GM12878 (cell line): ENCODE measurements around the gene COL9A1. TPM values are rescaled to one million over a fixed set of nuclear protein-coding genes. Genes with fewer than 3 reads are reported as not detected.

Experiments used
- ATAC-seq: fragments of 200-7000 bp; cut with Tn5 transposase; 3 replicates; pipeline ENCODE4 v1.9.1; 2020; ENCODE audit warnings: mild to moderate bottlenecking, moderate library complexity
- BruUV-seq: library from RNA; stranded (reverse); fragments of 400-500 nt; replicated peaks from 2 replicates; lab custom pipeline; 2021; lab: Mats Ljungman, UMichigan
- CTCF ChIA-PET: fragments of 300-600 bp; sonication (Branson Sonifier 250); formaldehyde crosslinking; extraction: SDS; loops from one replicate; lab custom pipeline; 2021; ENCODE audit warnings: inconsistent platforms; lab: Yijun Ruan, JAX
- POLR2A ChIA-PET: fragments of 350-600 bp; formaldehyde crosslinking; extraction: SDS; loops from one replicate; lab custom pipeline; 2021; ENCODE audit warnings: inconsistent platforms; lab: Charles Lee
- RAD21 ChIA-PET: fragments of 300-600 bp; sonication (Branson Sonifier 250); formaldehyde crosslinking; loops from one replicate; lab custom pipeline; 2023; ENCODE audit warnings: antibody characterized with exemption; ENCODE audit not compliant: unreplicated experiment; lab: Charles Lee
- SMC1A ChIA-PET: fragments of 300-600 bp; sonication (Branson Sonifier 250); formaldehyde crosslinking; loops from one replicate; lab custom pipeline; 2023; ENCODE audit not compliant: unreplicated experiment, uncharacterized antibody; lab: Charles Lee
- DNase-seq: peaks from one replicate; pipeline ENCODE4 v3.0.0-alpha.2; 2011; ENCODE audit warnings: low read depth, low spot score
- FAIRE-seq: peaks from 3 replicates; lab custom pipeline; 2011; peaks lifted over from hg19 to GRCh38; lab: Jason Lieb, UNC
- H2AFZ ChIP-seq: 2 replicates; pipeline ENCODE4 v1.6.0; 2011; ENCODE audit warnings: low read depth, low read length, control low read depth; ENCODE audit not compliant: control insufficient read depth
- H3K27ac ChIP-seq: 2 replicates; pipeline ENCODE4 v1.5.1; 2011; ENCODE audit warnings: control low read depth; ENCODE audit not compliant: control insufficient read depth, insufficient read depth
- H3K27me3 ChIP-seq, 2 experiments: replicated peaks in 1 of 2; 2 replicates each; pipeline versions ENCODE4 v1.6.0 to v1.6.1; 2011; ENCODE audit warnings: low read length in 1 of 2; ENCODE audit not compliant: control insufficient read depth in 2 of 2, insufficient read depth in 2 of 2
- H3K36me3 ChIP-seq, 2 experiments: 2 replicates each; pipeline ENCODE4 v1.5.1; 2011; ENCODE audit warnings: low read length in 1 of 2; ENCODE audit not compliant: control insufficient read depth in 2 of 2, insufficient read depth in 2 of 2
- H3K4me1 ChIP-seq: 2 replicates; pipeline ENCODE4 v1.6.1; 2011; ENCODE audit warnings: mild to moderate bottlenecking, low read length, moderate library complexity, mixed read lengths; ENCODE audit not compliant: control insufficient read depth, insufficient read depth
- H3K4me2 ChIP-seq: 2 replicates; pipeline ENCODE4 v1.6.0; 2011; ENCODE audit warnings: control low read depth; ENCODE audit not compliant: control insufficient read depth, insufficient read depth
- H3K4me3 ChIP-seq: fragments of 200-600 bp; sonication (generic); 2 replicates; pipeline ENCODE4 v1.5.1; 2016
- H3K79me2 ChIP-seq: 2 replicates; pipeline ENCODE4 v1.6.0; 2011; ENCODE audit warnings: low read length; ENCODE audit not compliant: control insufficient read depth, insufficient read depth
- H3K9ac ChIP-seq: 2 replicates; pipeline ENCODE4 v1.8.0; 2011; ENCODE audit warnings: low read length, control low read depth, mixed read lengths; ENCODE audit not compliant: control insufficient read depth, insufficient read depth
- H3K9me3 ChIP-seq: replicated peaks from 3 replicates; pipeline ENCODE4 v1.5.1; 2011; ENCODE audit warnings: mild to moderate bottlenecking, low read length; ENCODE audit not compliant: control insufficient read depth, insufficient read depth
- H4K20me1 ChIP-seq: 2 replicates; pipeline ENCODE4 v1.6.0; 2011; ENCODE audit not compliant: control insufficient read depth, insufficient read depth
- ATF7 ChIP-seq: fragments of 450-650 bp; IDR thresholded peaks from 2 replicates; pipeline ENCODE4 v1.6.1; 2016; ENCODE audit warnings: low read depth, mild to moderate bottlenecking
- BACH1 ChIP-seq: fragments of 450-650 bp; IDR thresholded peaks from 2 replicates; pipeline ENCODE4 v1.6.1; 2017; ENCODE audit warnings: mild to moderate bottlenecking, borderline replicate concordance
- CHD2 ChIP-seq: IDR thresholded peaks from 2 replicates; pipeline ENCODE4 v1.6.1; 2011; ENCODE audit warnings: low read depth, low read length, improper control_type of control experiment, borderline replicate concordance
- ETV6 ChIP-seq, 2 experiments: fragments of 450-650 bp in 1 of 2; IDR thresholded peaks in 1 of 2; conservative IDR thresholded peaks in 1 of 2; 2 replicates each; pipeline ENCODE4 v1.6.1; 2014; ENCODE audit warnings: antibody characterized with exemption in 1 of 2, borderline replicate concordance in 1 of 2, low read depth in 1 of 2, mild to moderate bottlenecking in 1 of 2, moderate library complexity in 1 of 2
- HDGF ChIP-seq: fragments of 450-650 bp; IDR thresholded peaks from 2 replicates; pipeline ENCODE4 v1.6.1; 2016; ENCODE audit warnings: antibody characterized with exemption
- IRF4 ChIP-seq: IDR thresholded peaks from 2 replicates; pipeline ENCODE4 v1.6.1; 2011; ENCODE audit warnings: low read depth, low read length
- KDM1A ChIP-seq: fragments of 200-600 bp; sonication (generic); IDR thresholded peaks from 2 replicates; pipeline ENCODE4 v1.6.1; 2016; ENCODE audit warnings: borderline replicate concordance
- RBBP5 ChIP-seq: fragments of 200-600 bp; sonication (generic); conservative IDR thresholded peaks from 2 replicates; pipeline ENCODE4 v1.6.1; 2016
- RFX5 ChIP-seq: IDR thresholded peaks from 2 replicates; pipeline ENCODE4 v1.6.1; 2011; ENCODE audit warnings: low read depth, low read length, improper control_type of control experiment
- SUPT20H ChIP-seq: IDR thresholded peaks from 2 replicates; pipeline ENCODE4 v1.6.1; 2011; ENCODE audit warnings: low read depth, mild to moderate bottlenecking, low read length, moderate library complexity, borderline replicate concordance; ENCODE audit not compliant: control insufficient read depth
- TCF7 ChIP-seq: IDR thresholded peaks from 2 replicates; pipeline ENCODE4 v1.6.1; 2014; ENCODE audit warnings: antibody characterized with exemption, borderline replicate concordance
- ZNF207 ChIP-seq: fragments of 450-650 bp; IDR thresholded peaks from 2 replicates; pipeline ENCODE4 v1.6.1; 2014; ENCODE audit warnings: antibody characterized with exemption, mild to moderate bottlenecking, borderline replicate concordance
- WGBS: methylation state at CpG from one replicate; pipeline ENCODE4 v1.1.6; 2016; ENCODE audit warnings: low lambda C conversion rate; ENCODE audit not compliant: insufficient replicate concordance, insufficient coverage; ENCODE audit errors: missing lambda C conversion rate; 5-methylcytosine and 5-hydroxymethylcytosine counted together
- in situ Hi-C: fragments of 300-500 bp; cut with MboI; formaldehyde crosslinking; loops from 9 replicates; pipeline ENCODE4 v1.14.3; 2018; ENCODE audit warnings: mixed read lengths
- intact Hi-C: fragments of 100-400 bp; cut with micrococcal nuclease; formaldehyde crosslinking; loops from one replicate; pipeline ENCODE4 v1.14.2; 2022; ENCODE audit not compliant: unreplicated experiment
- polyA plus RNA-seq, 11 experiments: library from polyadenylated mRNA; depleted of rRNA in 4 of 11; unstranded in 6 of 11; stranded (reverse) in 5 of 11; fragments of >200 nt; fragmentation: Nextera tagmentation in 4 of 11; fragmentation: Illumina TruSeq in 1 of 11; extraction: Ambion mirVana in 4 of 11; extraction: Trizol in 1 of 11; gene quantifications; 1 replicate in 1 of 11; 2 replicates in 10 of 11; pipeline versions ENCODE4 v1.2.1 to v1.2.3, GENCODE V29; 2011 to 2016; ENCODE audit warnings: inconsistent platforms in 2 of 11, missing spikeins in 2 of 11, low read depth in 1 of 11
- total RNA-seq, 4 experiments: library from RNA; depleted of rRNA in 3 of 4; stranded (reverse); fragments of >200 nt in 3 of 4; fragmentation: Illumina TruSeq in 1 of 4; extraction: Trizol in 1 of 4; gene quantifications; 2 replicates each; pipeline versions ENCODE4 v1.2.1 to v1.2.3, GENCODE V29; 2013 to 2021
- TF ChIP-seq, protein P1 (sequence below): fragments of 450-650 bp; IDR thresholded peaks from 2 replicates; pipeline ENCODE4 v1.6.1; 2016; ENCODE audit warnings: mild to moderate bottlenecking, moderate library complexity, borderline replicate concordance
- TF ChIP-seq, protein P2 (sequence below): fragments of 450-650 bp; IDR thresholded peaks from 2 replicates; pipeline ENCODE4 v1.6.1; 2017; ENCODE audit warnings: mild to moderate bottlenecking, moderate library complexity

Gene COL9A1
- total and polyA plus RNA-seq, 10 of the 15 experiments (the other 5 are each of a cell fraction or from before 2014, with no cell fraction given): not detected

DNA sequence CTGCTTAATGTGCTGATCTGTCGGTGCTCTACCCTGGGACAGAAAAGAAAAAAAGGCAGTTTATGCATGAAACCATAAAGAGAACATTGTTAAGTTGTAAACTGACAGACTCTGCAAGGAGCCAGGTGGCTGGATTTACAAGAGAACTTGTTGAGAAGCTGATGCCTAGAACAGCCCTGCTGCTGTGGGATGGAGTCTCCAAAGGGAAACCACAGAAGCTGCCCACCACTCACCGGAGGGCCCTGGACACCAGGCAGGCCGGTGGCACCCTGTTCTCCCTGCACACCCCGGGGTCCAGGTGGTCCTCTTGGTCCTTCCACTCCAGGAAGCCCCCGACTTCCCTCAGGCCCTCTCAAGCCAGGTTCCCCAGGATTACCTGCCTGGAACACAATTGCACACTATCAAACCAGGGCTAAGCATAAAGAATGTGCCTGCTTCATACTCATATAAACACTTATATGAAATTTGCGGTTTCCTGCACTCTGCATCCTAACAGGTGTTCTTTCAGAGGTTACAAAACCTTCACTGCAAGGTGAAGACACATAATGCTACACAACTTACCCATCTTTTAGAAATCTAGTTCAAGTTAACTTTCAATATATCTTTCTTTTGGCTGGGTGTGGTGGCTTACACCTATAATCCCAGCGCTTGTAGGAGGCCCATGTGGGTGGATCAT, 68.2 kb downstream of the COL9A1 start (continued):
- no peak for TF ChIP-seq ETV6 (conservative IDR thresholded peaks at IDR 0.05 in 1 of 2, IDR thresholded peaks at IDR 0.05 in 1 of 2; ENCODE audit: borderline replicate concordance in 1 of 2, low read depth in 1 of 2)

DNA sequence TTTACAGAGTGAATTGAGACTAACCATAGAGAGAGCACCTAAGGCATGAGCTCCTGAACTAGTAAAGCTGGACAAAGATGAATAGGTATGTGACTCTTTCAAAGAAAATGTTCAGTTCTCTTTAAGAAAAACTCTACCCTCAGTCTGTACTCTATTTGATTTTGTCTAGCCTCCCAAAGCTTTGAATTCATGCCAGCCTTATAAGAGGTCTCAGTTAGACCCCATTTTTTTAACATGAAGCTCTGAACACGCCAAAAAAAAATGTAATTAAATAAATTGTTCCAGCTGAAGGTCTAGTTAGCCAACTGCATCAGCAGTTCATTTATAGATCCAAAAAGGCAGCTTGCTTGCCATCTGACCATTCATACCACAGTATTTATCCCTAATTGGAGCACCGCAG, 71.6 kb downstream of the COL9A1 start:
- POLR2A ChIA-PET: interaction anchor here (0.6 kb wide), 1 partner anchor 498 kb away, joined by 5 read pairs; no protein-coding TSS in a partner anchor
- no TSS peak for BruUV-seq
- H3K9me3 ChIP-seq: no peaks in the 10 kb centered on the region
- no peak for FAIRE-seq
- no peaks in the 10 kb centered on the region for H3K4me1 ChIP-seq
- no peak overlapping the region for H3K9ac ChIP-seq
- SMC1A ChIA-PET: interaction anchor here (0.6 to 3.1 kb wide), 5 partner anchors 11 to 788 kb away, joined by 3 to 24 read pairs (median 4); no protein-coding TSS in a partner anchor
- H2AFZ ChIP-seq: no peak overlapping the region
- no peaks in the 10 kb centered on the region for H3K36me3 ChIP-seq
- H3K27ac ChIP-seq: no peak overlapping the region
- intact Hi-C loops (no loop called here), in situ Hi-C loops (no loop called here)
- H3K79me2 ChIP-seq: no peaks in the 10 kb centered on the region
- H3K4me3 ChIP-seq: no peak overlapping the region
- RAD21 ChIA-PET: interaction anchor here (3.9 kb wide), 1 partner anchor 11 kb away, joined by 26 read pairs; no protein-coding TSS in a partner anchor
- H4K20me1 ChIP-seq: no peaks in the 10 kb centered on the region
- no peaks in the 10 kb centered on the region; a peak in 1 of 4 replicates for H3K27me3 ChIP-seq
- no peak overlapping the region for H3K4me2 ChIP-seq
- WGBS: 20% methylated on average over 2 of the region's 2 CpGs
- CTCF ChIA-PET: interaction anchor here (0.5 to 5.3 kb wide), 8 partner anchors 11 to 1213 kb away, joined by 3 to 74 read pairs (median 4); no protein-coding TSS in a partner anchor
- DNase-seq: no peak
- ATAC-seq: no peak
- TF ChIP-seq ATF7: no peak
- no peak for TF ChIP-seq CHD2
- TF ChIP-seq, protein P1, sequence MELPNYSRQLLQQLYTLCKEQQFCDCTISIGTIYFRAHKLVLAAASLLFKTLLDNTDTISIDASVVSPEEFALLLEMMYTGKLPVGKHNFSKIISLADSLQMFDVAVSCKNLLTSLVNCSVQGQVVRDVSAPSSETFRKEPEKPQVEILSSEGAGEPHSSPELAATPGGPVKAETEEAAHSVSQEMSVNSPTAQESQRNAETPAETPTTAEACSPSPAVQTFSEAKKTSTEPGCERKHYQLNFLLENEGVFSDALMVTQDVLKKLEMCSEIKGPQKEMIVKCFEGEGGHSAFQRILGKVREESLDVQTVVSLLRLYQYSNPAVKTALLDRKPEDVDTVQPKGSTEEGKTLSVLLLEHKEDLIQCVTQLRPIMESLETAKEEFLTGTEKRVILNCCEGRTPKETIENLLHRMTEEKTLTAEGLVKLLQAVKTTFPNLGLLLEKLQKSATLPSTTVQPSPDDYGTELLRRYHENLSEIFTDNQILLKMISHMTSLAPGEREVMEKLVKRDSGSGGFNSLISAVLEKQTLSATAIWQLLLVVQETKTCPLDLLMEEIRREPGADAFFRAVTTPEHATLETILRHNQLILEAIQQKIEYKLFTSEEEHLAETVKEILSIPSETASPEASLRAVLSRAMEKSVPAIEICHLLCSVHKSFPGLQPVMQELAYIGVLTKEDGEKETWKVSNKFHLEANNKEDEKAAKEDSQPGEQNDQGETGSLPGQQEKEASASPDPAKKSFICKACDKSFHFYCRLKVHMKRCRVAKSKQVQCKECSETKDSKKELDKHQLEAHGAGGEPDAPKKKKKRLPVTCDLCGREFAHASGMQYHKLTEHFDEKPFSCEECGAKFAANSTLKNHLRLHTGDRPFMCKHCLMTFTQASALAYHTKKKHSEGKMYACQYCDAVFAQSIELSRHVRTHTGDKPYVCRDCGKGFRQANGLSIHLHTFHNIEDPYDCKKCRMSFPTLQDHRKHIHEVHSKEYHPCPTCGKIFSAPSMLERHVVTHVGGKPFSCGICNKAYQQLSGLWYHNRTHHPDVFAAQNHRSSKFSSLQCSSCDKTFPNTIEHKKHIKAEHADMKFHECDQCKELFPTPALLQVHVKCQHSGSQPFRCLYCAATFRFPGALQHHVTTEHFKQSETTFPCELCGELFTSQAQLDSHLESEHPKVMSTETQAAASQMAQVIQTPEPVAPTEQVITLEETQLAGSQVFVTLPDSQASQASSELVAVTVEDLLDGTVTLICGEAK: no peak
- no peak for TF ChIP-seq SUPT20H
- TF ChIP-seq ZNF207: no peak
- TF ChIP-seq BACH1: no peak
- no peak for TF ChIP-seq RFX5
- TF ChIP-seq, protein P2, sequence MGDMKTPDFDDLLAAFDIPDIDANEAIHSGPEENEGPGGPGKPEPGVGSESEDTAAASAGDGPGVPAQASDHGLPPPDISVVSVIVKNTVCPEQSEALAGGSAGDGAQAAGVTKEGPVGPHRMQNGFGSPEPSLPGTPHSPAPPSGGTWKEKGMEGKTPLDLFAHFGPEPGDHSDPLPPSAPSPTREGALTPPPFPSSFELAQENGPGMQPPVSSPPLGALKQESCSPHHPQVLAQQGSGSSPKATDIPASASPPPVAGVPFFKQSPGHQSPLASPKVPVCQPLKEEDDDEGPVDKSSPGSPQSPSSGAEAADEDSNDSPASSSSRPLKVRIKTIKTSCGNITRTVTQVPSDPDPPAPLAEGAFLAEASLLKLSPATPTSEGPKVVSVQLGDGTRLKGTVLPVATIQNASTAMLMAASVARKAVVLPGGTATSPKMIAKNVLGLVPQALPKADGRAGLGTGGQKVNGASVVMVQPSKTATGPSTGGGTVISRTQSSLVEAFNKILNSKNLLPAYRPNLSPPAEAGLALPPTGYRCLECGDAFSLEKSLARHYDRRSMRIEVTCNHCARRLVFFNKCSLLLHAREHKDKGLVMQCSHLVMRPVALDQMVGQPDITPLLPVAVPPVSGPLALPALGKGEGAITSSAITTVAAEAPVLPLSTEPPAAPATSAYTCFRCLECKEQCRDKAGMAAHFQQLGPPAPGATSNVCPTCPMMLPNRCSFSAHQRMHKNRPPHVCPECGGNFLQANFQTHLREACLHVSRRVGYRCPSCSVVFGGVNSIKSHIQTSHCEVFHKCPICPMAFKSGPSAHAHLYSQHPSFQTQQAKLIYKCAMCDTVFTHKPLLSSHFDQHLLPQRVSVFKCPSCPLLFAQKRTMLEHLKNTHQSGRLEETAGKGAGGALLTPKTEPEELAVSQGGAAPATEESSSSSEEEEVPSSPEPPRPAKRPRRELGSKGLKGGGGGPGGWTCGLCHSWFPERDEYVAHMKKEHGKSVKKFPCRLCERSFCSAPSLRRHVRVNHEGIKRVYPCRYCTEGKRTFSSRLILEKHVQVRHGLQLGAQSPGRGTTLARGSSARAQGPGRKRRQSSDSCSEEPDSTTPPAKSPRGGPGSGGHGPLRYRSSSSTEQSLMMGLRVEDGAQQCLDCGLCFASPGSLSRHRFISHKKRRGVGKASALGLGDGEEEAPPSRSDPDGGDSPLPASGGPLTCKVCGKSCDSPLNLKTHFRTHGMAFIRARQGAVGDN: no peak
- TF ChIP-seq HDGF: no peak
- no peak for TF ChIP-seq KDM1A
- TF ChIP-seq TCF7: no peak
- no peak for TF ChIP-seq RBBP5
- TF ChIP-seq IRF4: no peak
